ENCODE results near the gene ADGRD1. TPM values are rescaled to one million over a fixed set of nuclear protein-coding genes. Genes with fewer than 3 reads are reported as not detected.
A peak's percentile ranks its signal among the peaks of the same experiment; 100 is the strongest.

ADGRD1 gene
- total RNA-seq, 2 experiments from 2014 or later = 0.64 to 1.0 TPM

DNA sequence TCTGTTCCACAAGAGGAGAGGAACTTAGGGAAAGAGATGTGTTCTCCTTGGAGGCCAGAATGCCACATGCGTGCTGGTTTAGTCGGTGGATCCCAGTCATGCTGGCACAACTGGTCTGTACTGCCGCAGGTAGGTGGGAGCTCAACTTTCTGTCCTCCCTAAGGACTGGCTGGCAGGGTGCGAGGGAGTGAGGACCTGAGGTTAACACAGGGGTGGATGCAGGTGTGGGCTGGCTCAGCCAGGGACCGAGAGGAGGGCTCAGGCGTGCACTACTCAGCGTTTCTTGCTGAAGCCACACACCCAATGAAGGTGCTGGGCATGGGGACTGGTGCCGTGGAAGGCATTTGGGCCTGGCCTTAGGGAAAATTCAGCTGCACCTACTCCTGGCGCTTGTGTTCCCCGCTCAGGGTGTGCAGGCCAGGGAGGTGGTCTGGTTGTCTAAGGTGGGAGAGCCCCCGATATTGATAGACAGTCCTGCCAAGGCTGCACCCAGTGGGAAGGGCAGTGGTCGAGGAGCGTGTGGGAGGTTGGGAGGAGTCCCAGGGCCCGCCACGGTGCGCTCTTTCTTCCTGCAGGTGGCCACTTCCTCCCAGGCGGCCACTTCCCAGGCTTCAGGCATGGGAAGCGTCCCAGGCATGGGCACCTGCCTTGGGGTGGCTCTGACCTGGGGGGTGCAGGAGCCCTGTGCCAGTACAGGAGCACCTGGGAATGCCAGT lies 138.4 kb downstream of the ADGRD1 start:
- Mint-ChIP-seq H3K27ac (peak overlapping the region; percentile 69), H3K4me1 (ENCODE audit: low read depth) (peaks cover 18% of the 10 kb centered on the region), H3K4me3 (peak overlapping the region; percentile 33), H3K36me3 (no peaks in the 10 kb centered on the region), H3K9me3 (no peaks in the 10 kb centered on the region), H3K27me3 (peaks cover 5% of the 10 kb centered on the region)
- peak; percentile 8 for DNase-seq
- ChIA-PET CTCF (interaction anchor here (2.5 kb wide), 1 partner anchor 13 kb away, joined by 14 read pairs; no protein-coding TSS in a partner anchor), POLR2A (no interaction called here)
- intact Hi-C loops (cut with micrococcal nuclease) = loop anchor here (1.0 kb wide), 2 partner anchors 20 to 219 kb away; no protein-coding TSS in a partner anchor

DNA sequence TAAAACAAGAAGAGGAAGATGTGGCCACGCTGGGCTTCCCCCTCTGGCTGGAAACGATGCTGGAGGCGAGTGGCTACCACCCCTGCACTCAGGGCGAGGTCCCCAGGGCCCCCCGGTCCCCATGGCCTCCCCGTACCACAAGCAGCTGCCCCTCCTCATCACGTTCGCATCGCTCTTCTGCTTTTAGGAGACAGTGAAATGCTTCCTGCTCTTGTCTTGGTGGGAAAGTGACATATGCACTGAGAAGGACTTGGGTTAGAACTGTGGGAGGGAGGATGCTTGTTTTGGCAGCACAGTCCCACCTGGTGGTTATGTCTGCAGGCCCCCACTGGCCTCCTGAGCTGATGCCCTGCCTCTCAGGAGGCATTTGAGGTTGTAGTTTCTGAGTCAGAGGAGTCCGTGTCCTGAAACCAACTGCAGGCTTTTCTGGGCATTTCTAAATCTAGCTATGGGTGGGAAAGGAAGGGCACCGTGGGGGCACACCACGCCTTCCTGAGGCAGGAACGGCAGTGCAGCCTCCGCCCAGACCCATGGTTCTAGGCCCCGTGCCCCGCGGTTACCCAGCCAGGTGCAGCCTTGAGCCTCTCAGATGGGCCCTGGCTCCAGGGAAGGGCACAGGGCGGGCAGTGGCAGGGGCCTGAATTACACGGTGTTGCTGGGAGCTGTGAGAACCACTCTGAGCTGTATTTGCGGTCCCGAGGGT lies 139.3 kb downstream of the ADGRD1 start:
- Mint-ChIP-seq H3K4me3 (no peak overlapping the region), H3K36me3 (no peaks in the 10 kb centered on the region), H3K9me3 (no peaks in the 10 kb centered on the region), H3K4me1 (ENCODE audit: low read depth) (peaks cover 18% of the 10 kb centered on the region), H3K27ac (no peak overlapping the region), H3K27me3 (peaks cover 5% of the 10 kb centered on the region)
- intact Hi-C loops (cut with micrococcal nuclease) = no loop called here
- POLR2A ChIA-PET = interaction anchor here (0.5 kb wide), 1 partner anchor 171 kb away, joined by 3 read pairs; no protein-coding TSS in a partner anchor
- peak; percentile 39 for DNase-seq
- CTCF ChIA-PET = interaction anchor here (1.1 to 2.5 kb wide), 2 partner anchors 12 to 117 kb away, joined by 3 to 14 read pairs; no protein-coding TSS in a partner anchor

DNA sequence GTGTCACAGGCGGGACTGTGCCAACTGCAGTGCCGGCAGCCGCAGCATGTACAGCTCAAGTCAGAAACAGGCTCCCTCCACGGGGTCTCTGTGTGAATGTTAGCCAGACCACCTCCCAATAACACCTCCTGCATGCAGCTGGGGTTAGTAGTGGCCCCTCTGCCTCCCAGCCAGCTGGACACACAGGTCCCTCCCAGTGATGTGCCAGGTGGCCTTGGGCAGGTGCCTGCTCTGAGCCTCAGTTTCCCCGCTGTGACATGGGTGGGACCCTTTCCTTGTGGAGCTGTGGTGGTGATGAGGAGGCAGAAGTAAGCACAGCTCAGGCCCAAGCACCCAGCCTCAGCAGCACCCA lies 139.9 kb downstream of the ADGRD1 start:
- H3K27me3 Mint-ChIP-seq = peaks cover 5% of the 10 kb centered on the region
- no peak overlapping the region for H3K27ac Mint-ChIP-seq
- POLR2A ChIA-PET = interaction anchor here (0.5 kb wide), 1 partner anchor 170 kb away, joined by 3 read pairs; no protein-coding TSS in a partner anchor
- no peak for DNase-seq
- H3K36me3 Mint-ChIP-seq = no peaks in the 10 kb centered on the region
- peaks cover 18% of the 10 kb centered on the region for H3K4me1 Mint-ChIP-seq (ENCODE audit: low read depth)
- H3K9me3 Mint-ChIP-seq = no peaks in the 10 kb centered on the region
- intact Hi-C loops (cut with micrococcal nuclease) = no loop called here
- no peak overlapping the region for H3K4me3 Mint-ChIP-seq
- CTCF ChIA-PET = interaction anchor here (1.1 to 2.5 kb wide), 2 partner anchors 12 to 116 kb away, joined by 3 to 14 read pairs; no protein-coding TSS in a partner anchor

GRCh38 chr12:131093971-131094830 lies 140.5 kb downstream of the ADGRD1 start:
- no peaks in the 10 kb centered on the region for H3K36me3 Mint-ChIP-seq
- H3K4me1 Mint-ChIP-seq (ENCODE audit: low read depth) = peaks cover 18% of the 10 kb centered on the region
- intact Hi-C loops (cut with micrococcal nuclease) = no loop called here
- no peaks in the 10 kb centered on the region for H3K9me3 Mint-ChIP-seq
- POLR2A ChIA-PET = interaction anchor here (0.5 kb wide), 1 partner anchor 169 kb away, joined by 3 read pairs; no protein-coding TSS in a partner anchor
- H3K27ac Mint-ChIP-seq = no peak overlapping the region
- H3K27me3 Mint-ChIP-seq = peaks cover 5% of the 10 kb centered on the region
- CTCF ChIA-PET = interaction anchor here (1.1 to 2.0 kb wide), 2 partner anchors 10 to 115 kb away, joined by 3 to 8 read pairs; no protein-coding TSS in a partner anchor
- no peak overlapping the region for H3K4me3 Mint-ChIP-seq
- DNase-seq = peak; percentile 6

DNA sequence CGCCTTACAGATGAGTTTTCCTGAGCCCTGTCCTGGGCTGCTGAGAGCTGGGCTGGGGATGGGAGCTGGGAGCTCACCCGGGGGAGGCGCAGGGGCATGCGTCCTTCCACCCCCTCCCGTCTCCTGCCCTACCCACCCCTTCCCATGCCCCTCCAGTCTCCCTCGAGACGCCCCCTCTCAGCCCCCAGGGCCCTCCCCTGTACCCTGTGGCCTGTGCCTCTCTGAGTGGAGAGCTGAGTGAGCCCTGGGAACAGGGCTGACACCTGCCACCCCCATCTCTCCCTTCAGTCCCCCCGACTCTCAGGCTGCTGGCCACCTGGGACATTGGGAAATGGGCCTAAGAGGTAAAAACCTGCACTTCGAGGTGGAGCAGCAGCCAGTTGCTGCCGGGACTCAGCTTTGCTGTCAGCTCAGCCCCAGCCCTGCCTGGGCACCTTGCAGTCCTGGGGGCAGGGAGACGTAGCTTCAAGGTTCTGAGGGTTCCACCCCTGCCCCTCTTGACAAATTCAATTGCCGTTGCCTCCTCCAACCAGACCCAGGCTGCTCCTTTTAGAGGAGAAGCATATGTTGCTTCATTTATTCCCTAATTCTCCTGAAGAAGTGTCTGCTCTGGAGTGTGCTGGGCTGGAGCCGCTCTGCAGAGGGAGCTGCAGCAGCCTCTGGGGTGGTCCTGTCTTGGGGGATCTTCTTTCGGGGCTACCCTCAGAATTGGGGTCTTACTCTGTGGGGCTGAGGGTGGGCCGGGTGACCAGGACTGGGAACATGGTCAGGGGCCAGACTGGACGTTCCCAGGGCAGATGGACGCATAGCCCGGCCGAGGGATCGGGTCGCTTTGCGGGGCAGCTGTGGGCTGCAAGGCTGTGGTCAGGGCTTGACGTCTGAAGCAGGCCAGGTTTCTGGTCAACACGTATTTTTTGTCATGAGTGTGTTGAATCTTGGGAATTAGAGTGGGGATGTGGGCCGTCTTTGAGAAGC lies 141.4 kb downstream of the ADGRD1 start:
- intact Hi-C loops (cut with micrococcal nuclease) = no loop called here
- H3K36me3 Mint-ChIP-seq = no peaks in the 10 kb centered on the region
- ChIA-PET CTCF (interaction anchor here (2.0 kb wide), 1 partner anchor 9 kb away, joined by 8 read pairs; no protein-coding TSS in a partner anchor), POLR2A (no interaction called here)
- H3K4me3 Mint-ChIP-seq = no peak overlapping the region
- H3K27ac Mint-ChIP-seq = no peak overlapping the region
- peak; percentile 7 for DNase-seq
- H3K27me3 Mint-ChIP-seq = peaks cover 5% of the 10 kb centered on the region
- H3K4me1 Mint-ChIP-seq (ENCODE audit: low read depth) = peaks cover 18% of the 10 kb centered on the region
- H3K9me3 Mint-ChIP-seq = no peaks in the 10 kb centered on the region

- peak; percentile 2 for DNase-seq
- intact Hi-C loops (cut with micrococcal nuclease) = no loop called here
- ChIA-PET CTCF (interaction anchor here (2.0 kb wide), 1 partner anchor 8 kb away, joined by 8 read pairs; no protein-coding TSS in a partner anchor), POLR2A (interaction anchor here (0.7 kb wide), 1 partner anchor 802 kb away, joined by 3 read pairs; no protein-coding TSS in a partner anchor)
- peaks cover 2% of the 10 kb centered on the region for H3K9me3 Mint-ChIP-seq
- no peak overlapping the region for H3K4me3 Mint-ChIP-seq
- H3K36me3 Mint-ChIP-seq = no peaks in the 10 kb centered on the region
- H3K4me1 Mint-ChIP-seq (ENCODE audit: low read depth) = peaks cover 12% of the 10 kb centered on the region
- peaks cover 5% of the 10 kb centered on the region for H3K27me3 Mint-ChIP-seq
- no peak overlapping the region for H3K27ac Mint-ChIP-seq
Observed at GRCh38 chr12:131095826-131096680, 142.3 kb downstream of the ADGRD1 start.

DNA sequence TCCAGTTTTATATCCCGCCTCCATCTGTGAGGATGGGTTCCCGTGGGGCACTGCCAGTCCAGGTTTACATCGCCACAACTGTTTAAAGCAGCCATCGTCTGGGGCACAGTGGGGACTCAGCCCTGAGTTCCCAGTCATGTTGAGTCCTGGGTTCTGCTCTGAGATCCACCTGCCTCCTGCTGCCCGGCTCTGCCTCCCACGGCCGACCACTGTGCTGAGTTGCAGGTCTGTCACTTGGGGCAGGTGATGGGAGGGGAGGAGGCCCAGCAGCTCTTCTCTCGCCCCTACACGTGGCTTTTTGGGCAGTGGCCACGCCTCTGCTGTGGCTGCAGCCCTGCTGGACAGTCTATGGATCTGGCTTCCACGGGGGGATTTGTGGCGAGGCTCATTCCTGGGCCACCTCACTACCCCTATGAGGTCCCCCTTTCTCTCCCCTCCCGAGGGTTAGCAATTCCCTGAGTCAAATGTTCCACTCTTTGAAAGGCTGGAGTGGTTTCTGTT lies 143.0 kb downstream of the ADGRD1 start:
- H3K36me3 Mint-ChIP-seq = no peaks in the 10 kb centered on the region
- no peak overlapping the region for H3K27ac Mint-ChIP-seq
- no peak for DNase-seq
- ChIA-PET POLR2A (interaction anchor here (0.7 kb wide), 1 partner anchor 801 kb away, joined by 3 read pairs; no protein-coding TSS in a partner anchor), CTCF (no interaction called here)
- H3K9me3 Mint-ChIP-seq = peaks cover 2% of the 10 kb centered on the region
- H3K4me1 Mint-ChIP-seq (ENCODE audit: low read depth) = peaks cover 7% of the 10 kb centered on the region
- H3K4me3 Mint-ChIP-seq = no peak overlapping the region
- H3K27me3 Mint-ChIP-seq = peaks cover 5% of the 10 kb centered on the region
- intact Hi-C loops (cut with micrococcal nuclease) = no loop called here

DNA sequence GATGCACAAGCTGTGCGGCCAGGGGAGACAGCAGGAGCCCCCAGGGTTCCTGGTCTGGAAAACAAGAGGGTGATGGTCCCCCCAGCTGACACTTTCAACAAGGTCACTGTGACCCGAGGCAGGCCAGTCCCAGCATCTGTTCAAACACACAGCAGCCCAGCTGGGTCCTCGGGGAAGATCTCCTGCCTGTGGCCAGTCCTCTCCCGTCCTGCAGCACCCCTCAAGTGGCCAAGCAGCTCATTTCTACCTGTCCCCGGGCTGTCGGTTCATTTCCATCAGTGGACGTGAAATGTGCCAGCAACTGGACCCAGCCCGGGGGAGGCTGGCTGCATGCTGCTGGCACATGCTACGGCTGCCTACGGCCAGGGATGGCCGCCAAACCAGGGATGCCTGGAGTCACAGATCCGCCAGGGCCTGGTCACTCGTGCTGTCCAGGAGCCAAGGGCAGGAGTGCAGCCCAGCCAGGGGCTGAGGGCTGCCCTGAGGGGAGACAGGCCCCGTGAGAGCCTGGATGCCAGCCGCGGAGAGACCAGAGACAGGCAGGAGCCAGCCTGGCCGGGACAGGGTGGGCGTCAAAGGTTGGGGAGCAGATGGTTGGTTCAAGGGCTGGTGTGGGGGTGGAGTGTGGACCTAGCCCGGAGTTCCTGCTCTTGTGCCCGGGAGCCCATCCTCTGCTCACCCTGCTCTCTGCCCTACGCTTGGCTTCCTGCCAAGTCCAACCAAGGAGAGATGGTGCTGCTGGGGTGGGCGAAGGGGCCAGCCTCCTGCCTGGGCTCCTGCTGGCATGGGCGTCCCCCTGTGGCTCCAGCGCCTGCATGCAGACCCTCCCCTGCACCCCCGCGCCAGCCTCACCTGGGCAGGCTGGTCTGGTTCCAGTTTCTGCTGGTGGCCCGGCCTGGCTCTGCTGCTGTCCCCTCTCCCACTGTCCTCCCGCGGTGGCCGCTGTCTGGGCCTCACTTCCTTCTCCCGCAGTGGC lies 143.8 kb downstream of the ADGRD1 start:
- Mint-ChIP-seq H3K27me3 (peaks cover 5% of the 10 kb centered on the region), H3K4me1 (ENCODE audit: low read depth) (peaks cover 4% of the 10 kb centered on the region), H3K27ac (no peak overlapping the region), H3K36me3 (no peaks in the 10 kb centered on the region), H3K4me3 (no peak overlapping the region), H3K9me3 (peaks cover 2% of the 10 kb centered on the region)
- intact Hi-C loops (cut with micrococcal nuclease) = no loop called here
- CTCF ChIA-PET = no interaction called here
- POLR2A ChIA-PET = no interaction called here
- DNase-seq = peak; percentile 6

DNA sequence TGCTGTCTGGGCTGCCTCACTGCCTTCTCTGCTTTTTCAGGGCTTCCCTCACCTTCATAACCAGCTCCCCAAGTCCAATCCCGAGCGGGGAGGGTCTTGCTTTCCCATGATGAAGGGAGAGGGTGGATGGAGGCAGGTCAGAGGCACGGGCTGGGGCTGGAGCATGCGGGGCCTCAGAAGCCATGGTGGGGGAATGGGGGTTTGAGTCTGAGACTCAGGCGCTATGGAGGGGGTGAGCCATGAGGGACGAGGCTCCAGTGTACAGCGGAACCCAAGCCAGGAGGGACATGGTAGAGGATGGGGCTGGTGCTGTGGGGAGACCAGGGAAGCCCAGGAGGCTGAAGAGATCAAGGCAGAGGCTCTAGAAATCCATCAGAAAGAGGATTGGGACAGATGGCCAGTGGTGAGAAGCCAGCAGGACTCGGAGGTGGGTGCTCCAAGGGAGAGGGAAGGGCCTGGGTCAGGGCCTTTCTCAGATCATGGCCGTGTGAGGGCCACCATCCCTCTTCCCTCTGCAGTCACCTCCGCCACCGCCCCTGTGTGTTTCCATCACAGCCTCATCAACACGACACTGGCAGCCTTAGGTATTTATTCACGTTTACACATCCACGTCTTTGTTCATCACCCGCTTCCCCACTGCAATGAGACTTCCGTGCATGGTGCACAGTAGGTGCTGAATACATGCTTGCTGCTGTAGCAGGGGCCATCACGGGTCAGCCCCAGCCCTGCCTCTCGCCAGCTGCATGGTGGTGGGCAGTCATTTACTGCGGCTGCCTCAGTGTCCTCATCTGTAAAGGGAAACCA lies 144.7 kb downstream of the ADGRD1 start:
- peak; percentile 4 for DNase-seq
- no peaks in the 10 kb centered on the region for H3K4me1 Mint-ChIP-seq (ENCODE audit: low read depth)
- no peaks in the 10 kb centered on the region for H3K36me3 Mint-ChIP-seq
- CTCF ChIA-PET = no interaction called here
- POLR2A ChIA-PET = no interaction called here
- no peak overlapping the region for H3K4me3 Mint-ChIP-seq
- H3K27me3 Mint-ChIP-seq = peaks cover 5% of the 10 kb centered on the region
- H3K27ac Mint-ChIP-seq = no peak overlapping the region
- peaks cover 2% of the 10 kb centered on the region for H3K9me3 Mint-ChIP-seq
- intact Hi-C loops (cut with micrococcal nuclease) = no loop called here
